ENCODE data around the gene PSMD14. TPM values are rescaled to one million over a fixed set of nuclear protein-coding genes. Genes with fewer than 3 reads are reported as not detected.
"Not testable (repeated sequence)": the region's sequence is repeated elsewhere in the genome, so short reads cannot be mapped to it uniquely, and the experiment has no call there.

Gene PSMD14
- total RNA-seq, 1 donor from 2014 or later = 25.9 TPM

DNA sequence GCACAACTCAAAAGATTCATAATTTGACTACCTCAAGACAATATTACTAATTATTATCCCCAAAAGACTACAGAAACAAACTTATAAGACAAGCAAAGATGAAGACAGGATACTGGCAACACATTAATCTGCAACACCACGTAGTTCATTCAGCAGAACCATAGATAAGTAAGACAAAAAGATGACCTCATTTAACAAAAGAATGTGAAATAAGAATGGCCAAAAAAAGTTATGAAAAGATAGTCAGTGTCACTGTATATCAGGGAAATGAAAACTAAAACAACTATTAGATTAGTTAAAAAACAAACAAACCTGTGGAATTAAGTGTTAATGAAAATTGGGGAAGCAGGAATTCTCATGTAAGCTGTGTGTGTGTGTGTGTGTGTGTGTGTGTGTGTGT lies 19.4 kb downstream of the PSMD14 start:
- DNase-seq (ENCODE audit: low spot score) (no peak), ATAC-seq (no peak)
- intact Hi-C loops (cut with DNase I) = no loop called here

- intact Hi-C loops (cut with DNase I) = no loop called here
- ATAC-seq (no peak), DNase-seq (ENCODE audit: low spot score) (no peak)
These were observed 24.2 kb downstream of the PSMD14 start for GRCh38 chr2:161332371-161332967.

DNA sequence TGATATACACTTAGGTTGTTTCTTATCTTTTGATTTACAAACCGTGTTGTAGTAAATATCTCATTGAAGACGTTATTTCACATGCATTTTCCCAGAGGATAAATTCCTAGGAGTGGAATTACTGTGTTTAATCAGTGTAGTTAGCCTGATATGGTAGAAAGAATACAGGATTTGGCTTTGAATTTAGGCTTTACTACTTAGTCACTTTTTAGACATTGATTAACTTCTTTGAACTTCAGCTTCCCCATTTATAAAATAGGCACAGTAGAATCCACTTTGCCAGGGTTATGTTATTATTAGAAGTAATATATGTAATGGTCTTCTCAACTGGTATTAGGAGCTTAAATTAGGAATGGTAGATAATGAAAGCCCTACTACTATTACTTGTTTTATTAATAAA lies 27.4 kb downstream of the PSMD14 start:
- intact Hi-C loops (cut with DNase I) = no loop called here
- ATAC-seq = no peak

GRCh38 chr2:161337247-161337646 lies 29.0 kb downstream of the PSMD14 start:
- DNase-seq (ENCODE audit: low spot score) = no peak
- intact Hi-C loops (cut with DNase I) = no loop called here
- ATAC-seq = no peak

More for the DNA sequence above, 27.4 kb downstream of the PSMD14 start:
- no peak for DNase-seq (ENCODE audit: low spot score)

- DNase-seq (ENCODE audit: low spot score); ATAC-seq; intact Hi-C loops (cut with DNase I): not testable (repeated sequence)
These were observed 31.3 kb downstream of the PSMD14 start for GRCh38 chr2:161339532-161339931.

DNA sequence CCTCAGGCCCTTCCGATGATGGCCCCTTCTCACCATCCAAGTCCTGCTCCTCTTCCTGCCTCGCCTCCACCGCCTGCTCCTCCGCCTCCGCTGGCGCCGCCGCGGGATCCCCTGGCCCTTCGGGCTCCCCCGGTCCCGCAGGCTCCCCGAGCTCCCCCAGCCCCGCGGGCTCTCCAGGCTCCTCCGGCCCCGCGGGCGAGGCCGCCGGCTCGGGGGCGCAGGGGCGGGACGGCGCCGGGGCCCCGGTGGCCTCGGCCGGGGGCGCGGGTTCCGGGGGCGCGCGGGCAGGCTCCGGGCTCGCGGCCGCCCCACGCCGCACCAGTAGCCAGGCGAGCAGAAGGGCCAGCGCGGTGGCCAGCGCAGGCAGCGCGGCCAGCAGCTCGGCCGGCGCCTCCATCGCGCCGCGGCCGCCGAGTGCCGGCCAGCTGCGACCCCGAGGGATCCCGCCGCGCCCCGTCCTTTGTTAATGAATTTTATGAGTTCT lies 32.7 kb downstream of the PSMD14 start:
- intact Hi-C loops (cut with DNase I); DNase-seq (ENCODE audit: low spot score): not testable (repeated sequence)
- peak; percentile 57 for ATAC-seq

DNA sequence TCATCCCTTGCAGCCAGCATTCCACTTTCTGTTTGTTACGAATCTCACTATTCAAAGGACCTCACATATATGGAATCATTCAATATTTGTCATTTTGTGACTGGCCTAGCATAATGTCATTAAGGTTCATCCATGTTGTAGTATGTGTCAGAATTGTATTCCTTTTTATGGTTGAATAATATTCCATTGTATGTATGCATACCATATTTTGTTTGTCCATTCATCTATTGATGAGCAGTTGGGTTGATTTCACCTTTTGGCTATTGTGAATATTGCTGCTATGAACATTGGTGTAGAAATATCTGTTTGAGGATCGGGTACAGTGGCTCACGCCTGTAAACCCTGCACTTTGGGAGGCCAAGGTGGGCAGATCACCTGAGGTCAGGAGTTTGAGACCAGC lies 35.0 kb downstream of the PSMD14 start:
- DNase-seq (ENCODE audit: low spot score) (no peak), ATAC-seq (no peak)
- intact Hi-C loops (cut with DNase I) = no loop called here

DNA sequence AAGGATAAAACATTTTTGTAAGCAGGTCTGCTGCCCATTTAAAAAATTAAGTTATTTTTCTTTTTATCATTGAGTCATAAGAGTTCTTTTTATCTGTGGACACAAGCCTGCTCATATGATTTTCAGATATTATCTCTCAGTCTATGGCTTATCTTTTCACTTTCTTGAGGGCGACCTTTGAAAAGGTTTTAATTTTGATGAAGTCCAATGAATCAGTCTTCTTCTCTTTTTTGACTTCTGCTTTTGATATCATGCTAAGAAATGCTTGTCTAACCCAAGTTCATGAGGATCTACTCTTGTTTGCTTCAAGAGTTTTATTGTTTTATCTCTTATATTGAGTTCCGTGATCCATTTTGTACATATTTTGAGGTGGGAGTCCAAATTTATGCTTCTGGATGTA lies 36.5 kb downstream of the PSMD14 start:
- DNase-seq (ENCODE audit: low spot score) = no peak
- intact Hi-C loops (cut with DNase I) = no loop called here
- no peak for ATAC-seq

DNA sequence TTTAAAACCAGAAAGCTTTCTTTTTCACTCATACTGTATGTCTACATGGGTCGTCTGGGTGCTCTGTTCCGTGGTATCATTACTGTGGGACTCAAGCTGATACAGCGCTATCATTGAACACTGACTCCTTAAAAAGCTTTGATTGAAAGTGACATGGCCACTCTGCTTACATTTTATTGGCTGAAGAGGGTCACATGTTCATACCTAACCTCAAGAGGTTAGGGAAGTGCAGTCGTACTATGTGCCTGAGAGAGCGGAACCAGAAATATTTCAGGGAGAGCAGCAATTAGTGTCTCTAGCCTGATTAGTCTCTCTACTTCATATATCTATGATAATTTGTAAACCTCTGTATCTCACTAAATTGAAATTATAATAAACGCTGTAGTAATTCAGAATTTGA lies 43.5 kb downstream of the PSMD14 start:
- DNase-seq (ENCODE audit: low spot score) = no peak
- no peak for ATAC-seq
- intact Hi-C loops (cut with DNase I) = no loop called here

GRCh38 chr2:161352719-161353118 lies 44.5 kb downstream of the PSMD14 start:
- ATAC-seq (no peak), DNase-seq (ENCODE audit: low spot score) (no peak)
- intact Hi-C loops (cut with DNase I) = no loop called here

GRCh38 chr2:161353543-161353942 lies 45.3 kb downstream of the PSMD14 start:
- DNase-seq (ENCODE audit: low spot score) (no peak), ATAC-seq (no peak)
- intact Hi-C loops (cut with DNase I) = no loop called here

DNA sequence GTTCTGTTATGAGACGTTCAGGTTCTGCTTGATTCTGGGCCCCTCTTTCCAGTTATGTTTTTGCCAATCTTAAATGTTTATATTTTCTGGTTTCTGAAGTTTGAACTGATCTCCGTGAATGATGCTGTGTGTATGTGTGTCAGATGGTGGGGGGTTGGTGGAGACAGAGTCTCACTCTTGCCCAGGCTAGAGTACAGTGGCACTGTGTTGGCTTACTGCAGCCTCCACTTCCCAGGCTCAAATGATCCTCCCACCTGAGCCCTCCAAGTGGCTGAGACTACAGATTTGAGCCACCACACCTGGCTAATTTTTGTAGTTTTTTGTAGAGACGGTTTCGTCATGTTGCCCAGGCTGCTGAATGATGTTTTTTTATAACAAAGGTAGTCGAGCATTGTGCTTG lies 45.9 kb downstream of the PSMD14 start:
- no peak for DNase-seq (ENCODE audit: low spot score)
- intact Hi-C loops (cut with DNase I) = no loop called here
- no peak for ATAC-seq

GRCh38 chr2:161355106-161355505 lies 46.9 kb downstream of the PSMD14 start:
- no peak for DNase-seq (ENCODE audit: low spot score)
- no peak for ATAC-seq
- intact Hi-C loops (cut with DNase I) = no loop called here

DNA sequence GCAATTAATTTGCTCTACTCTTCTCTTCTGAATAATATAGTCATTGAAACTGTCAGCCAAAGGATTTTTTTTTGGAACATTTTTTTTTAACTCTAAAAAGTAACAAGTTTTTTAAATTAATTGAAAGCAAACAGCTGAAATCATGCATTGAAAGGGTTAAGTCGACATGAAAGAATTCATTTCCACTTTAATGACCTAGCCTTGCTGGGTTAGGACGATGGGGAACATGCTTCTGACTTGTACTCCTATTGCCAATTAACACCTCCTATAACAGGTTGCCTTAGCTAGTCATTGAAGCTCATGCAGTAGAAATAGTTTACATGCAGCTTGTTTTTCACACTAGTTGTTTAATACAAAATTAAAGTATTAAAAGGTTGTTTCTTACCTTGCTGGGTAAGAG lies 47.8 kb downstream of the PSMD14 start:
- ATAC-seq (no peak), DNase-seq (ENCODE audit: low spot score) (no peak)
- intact Hi-C loops (cut with DNase I) = no loop called here

GRCh38 chr2:161357097-161357496 lies 48.9 kb downstream of the PSMD14 start:
- ATAC-seq (no peak), DNase-seq (ENCODE audit: low spot score) (no peak)

GRCh38 chr2:161358838-161359237 lies 50.6 kb downstream of the PSMD14 start:
- intact Hi-C loops (cut with DNase I) = no loop called here
- DNase-seq (ENCODE audit: low spot score) (no peak), ATAC-seq (no peak)

More at GRCh38 chr2:161357097-161357496, 48.9 kb downstream of the PSMD14 start:
- intact Hi-C loops (cut with DNase I) = no loop called here

DNA sequence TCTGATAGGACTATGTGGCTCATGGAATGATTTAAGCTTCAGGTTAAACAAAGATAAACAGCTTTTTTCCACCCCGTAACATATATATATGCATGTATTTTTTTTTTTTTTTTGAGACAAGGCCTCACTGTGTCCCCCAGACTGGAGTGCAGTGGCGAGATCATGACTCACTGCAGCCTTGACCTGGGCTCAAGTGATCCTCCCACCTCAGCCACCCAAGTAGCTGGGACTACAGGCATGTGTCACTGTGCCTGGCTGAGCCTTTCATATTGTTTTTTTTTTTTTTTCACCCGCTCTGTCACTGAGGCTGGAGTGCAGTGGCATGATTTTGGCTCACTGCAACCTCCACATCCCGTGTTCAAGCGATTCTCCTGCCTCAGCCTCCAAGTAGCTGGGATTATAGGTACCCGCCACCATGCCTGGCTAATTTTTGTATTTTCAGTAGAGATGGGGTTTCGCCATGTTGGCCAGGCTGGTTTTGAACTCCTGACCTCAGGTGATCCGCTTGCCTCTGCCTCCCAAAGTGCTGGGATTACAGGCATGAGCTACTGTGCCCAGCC lies 52.0 kb downstream of the PSMD14 start:
- not testable (repeated sequence) for ATAC-seq

DNA sequence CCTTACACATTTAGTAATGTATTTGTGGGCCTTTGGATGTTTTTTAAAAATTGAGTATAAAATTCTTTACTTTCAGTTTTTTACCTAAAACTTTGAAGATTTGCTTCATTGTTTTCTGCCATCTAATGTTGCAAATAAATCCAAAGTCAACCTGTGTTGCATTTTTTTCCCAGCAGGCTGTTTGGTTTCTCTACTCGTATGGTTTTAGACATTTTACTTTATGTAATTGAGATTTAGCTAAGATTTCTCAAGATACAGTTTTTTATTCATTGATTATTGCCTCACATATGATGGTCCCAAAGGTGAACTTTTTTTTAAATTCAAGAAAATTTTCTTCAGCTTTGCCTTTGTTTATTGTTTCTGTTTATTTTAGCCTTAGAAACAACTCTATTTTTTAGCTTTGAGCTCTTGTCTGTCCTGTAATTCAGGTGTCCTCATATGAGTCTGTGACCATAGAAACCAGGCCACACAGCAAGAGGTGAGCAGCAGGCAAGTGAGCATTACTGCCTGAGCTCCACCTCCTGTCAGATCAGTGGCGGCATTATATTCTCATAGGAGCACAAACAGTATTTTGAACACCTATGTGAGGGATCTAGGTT lies 54.4 kb downstream of the PSMD14 start:
- no peak for ATAC-seq
- intact Hi-C loops (cut with DNase I) = no loop called here
- no peak for DNase-seq (ENCODE audit: low spot score)

More for the DNA sequence above, 52.0 kb downstream of the PSMD14 start:
- DNase-seq (ENCODE audit: low spot score); intact Hi-C loops (cut with DNase I): not testable (repeated sequence)

DNA sequence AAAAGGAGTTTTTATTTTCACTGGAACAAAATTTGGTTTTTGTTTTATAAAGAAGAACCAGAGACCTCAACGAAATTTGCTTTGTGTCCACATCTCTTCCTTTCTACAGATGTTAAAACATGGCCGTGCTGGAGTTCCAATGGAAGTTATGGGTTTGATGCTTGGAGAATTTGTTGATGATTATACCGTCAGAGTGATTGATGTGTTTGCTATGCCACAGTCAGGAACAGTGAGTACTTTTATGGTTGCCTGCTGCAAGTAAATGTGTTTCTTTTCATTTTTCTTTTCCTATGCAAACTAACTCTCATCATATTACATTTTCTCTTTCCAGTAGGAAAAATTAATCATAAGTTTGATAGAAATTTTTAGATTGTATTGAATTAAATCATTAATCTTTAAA lies 59.5 kb downstream of the PSMD14 start:
- ATAC-seq (no peak), DNase-seq (ENCODE audit: low spot score) (no peak)
- intact Hi-C loops (cut with DNase I) = no loop called here

DNA sequence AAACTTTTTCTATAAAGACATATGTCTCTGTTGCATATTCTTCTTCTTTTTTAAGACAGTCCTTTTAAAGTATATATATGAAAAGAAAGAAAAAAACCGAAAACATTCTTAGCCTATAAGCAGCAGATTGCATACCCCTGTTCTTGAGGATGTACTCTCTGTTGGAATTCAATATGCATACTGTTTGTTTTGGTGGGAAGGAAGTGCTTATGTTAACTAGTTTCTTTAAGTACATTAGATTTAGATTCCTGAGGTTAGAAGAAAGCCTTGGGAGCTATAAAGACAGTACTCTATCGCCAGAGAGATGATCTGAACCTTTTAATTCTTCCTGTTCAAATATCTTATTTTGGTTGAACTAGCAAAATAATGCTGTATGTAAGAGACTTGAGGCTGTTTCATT lies 61.1 kb downstream of the PSMD14 start:
- DNase-seq (ENCODE audit: low spot score) = no peak
- intact Hi-C loops (cut with DNase I) = no loop called here
- ATAC-seq = no peak

GRCh38 chr2:161370981-161371380 lies 62.8 kb downstream of the PSMD14 start:
- intact Hi-C loops (cut with DNase I) = no loop called here
- ATAC-seq (no peak), DNase-seq (ENCODE audit: low spot score) (no peak)

All from sciatic nerve (tissue), 2 donors.